Lower leg skin (tissue), 4 donors: ENCODE data around the gene DGKD. TPM values are rescaled to one million over a fixed set of nuclear protein-coding genes. Genes with fewer than 3 reads are reported as not detected.
A peak's percentile ranks its signal among the peaks of the same experiment; 100 is the strongest.

Experiments
- DNase-seq, 2 donors: peaks; one replicate each; pipeline ENCODE4 v3.0.0-alpha.2; 2019; ENCODE audit warnings: low spot score in 2 of 2
- H3K4me3 ChIP-seq: fragments of 200-600 bp; sonication (generic); 2 replicates; pipeline ENCODE4 v1.5.1; 2017; ENCODE audit warnings: mild to moderate bottlenecking, low read depth; ENCODE audit not compliant: poor library complexity, severe bottlenecking
- POLR2A ChIP-seq, 2 donors: fragments of 450-650 bp; IDR thresholded peaks; one replicate each; pipeline ENCODE4 v1.6.1; 2016 to 2017; ENCODE audit warnings: antibody characterized with exemption in 2 of 2, mild to moderate bottlenecking in 1 of 2, moderate library complexity in 1 of 2
- WGBS, 2 donors: methylation state at CpG; one replicate each; pipeline ENCODE4 v1.1.5; 2018; 5-methylcytosine and 5-hydroxymethylcytosine counted together
- intact Hi-C: fragments of 100-400 bp; cut with DNase I; formaldehyde crosslinking; loops from one replicate; pipeline ENCODE4 v1.15.0; 2023; ENCODE audit warnings: low total_unique reads
- total RNA-seq, 4 donors: library from RNA; depleted of rRNA; stranded (reverse); fragments of >200 nt; gene quantifications; one replicate each; pipeline ENCODE4 v1.1.0, GENCODE V29; 2016
- TF ChIP-seq, protein P1 (sequence below), 3 donors: fragments of 450-650 bp; IDR thresholded peaks; one replicate each; pipeline ENCODE4 v1.5.1; 2016; ENCODE audit warnings: antibody characterized with exemption in 3 of 3, mild to moderate bottlenecking in 3 of 3, moderate library complexity in 2 of 3

Gene DGKD
- total RNA-seq, 4 donors from 2014 or later: 5.8 to 15.2 (median 7.8) TPM

GRCh38 chr2:233434666-233435330 lies 80.5 kb downstream of the DGKD start:
- H3K4me3 ChIP-seq: no peak overlapping the region
- TF ChIP-seq, protein P1, sequence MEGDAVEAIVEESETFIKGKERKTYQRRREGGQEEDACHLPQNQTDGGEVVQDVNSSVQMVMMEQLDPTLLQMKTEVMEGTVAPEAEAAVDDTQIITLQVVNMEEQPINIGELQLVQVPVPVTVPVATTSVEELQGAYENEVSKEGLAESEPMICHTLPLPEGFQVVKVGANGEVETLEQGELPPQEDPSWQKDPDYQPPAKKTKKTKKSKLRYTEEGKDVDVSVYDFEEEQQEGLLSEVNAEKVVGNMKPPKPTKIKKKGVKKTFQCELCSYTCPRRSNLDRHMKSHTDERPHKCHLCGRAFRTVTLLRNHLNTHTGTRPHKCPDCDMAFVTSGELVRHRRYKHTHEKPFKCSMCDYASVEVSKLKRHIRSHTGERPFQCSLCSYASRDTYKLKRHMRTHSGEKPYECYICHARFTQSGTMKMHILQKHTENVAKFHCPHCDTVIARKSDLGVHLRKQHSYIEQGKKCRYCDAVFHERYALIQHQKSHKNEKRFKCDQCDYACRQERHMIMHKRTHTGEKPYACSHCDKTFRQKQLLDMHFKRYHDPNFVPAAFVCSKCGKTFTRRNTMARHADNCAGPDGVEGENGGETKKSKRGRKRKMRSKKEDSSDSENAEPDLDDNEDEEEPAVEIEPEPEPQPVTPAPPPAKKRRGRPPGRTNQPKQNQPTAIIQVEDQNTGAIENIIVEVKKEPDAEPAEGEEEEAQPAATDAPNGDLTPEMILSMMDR (IDR thresholded peaks at IDR 0.05): no peak
- TF ChIP-seq POLR2A (IDR thresholded peaks at IDR 0.05): no peak
- 90 to 93% methylated on average over 18 of the region's 18 CpGs for WGBS, 2 donors
- intact Hi-C loops: no loop called here
- DNase-seq: peak in 1 of 2 donors; percentile 71

DNA sequence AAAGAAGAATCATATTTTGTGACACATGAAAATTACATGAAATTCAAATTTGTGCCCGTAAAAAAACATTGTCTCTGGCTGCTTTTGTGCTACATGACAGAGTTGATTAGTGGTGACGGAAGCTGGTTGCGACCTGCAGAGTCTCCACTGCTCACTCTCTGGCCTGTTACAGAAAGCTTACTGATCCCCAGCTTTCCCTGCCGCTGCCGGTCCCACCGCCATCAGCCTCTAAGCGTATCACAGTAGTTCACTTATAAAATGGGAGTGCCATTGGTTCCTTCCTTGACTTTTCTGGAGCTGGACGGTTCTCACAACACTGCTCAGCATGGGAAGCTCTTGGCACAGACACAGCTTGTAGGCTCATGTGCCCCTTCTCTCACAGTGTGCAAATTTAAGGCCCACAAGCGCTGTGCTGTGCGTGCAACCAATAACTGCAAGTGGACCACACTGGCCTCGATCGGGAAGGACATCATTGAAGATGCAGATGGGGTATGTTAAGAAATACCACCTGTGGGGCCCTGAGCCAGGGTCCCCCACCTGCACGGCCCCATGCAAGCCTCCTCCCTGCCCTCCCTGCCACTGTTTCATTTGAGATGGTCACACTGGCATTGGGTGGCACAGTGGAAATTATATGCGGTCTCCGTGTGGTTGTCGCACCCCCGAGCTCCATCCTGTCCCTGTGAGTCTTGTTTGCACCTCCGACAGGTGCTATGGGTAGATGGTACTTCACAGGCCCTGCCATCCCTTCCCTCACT lies 81.3 kb downstream of the DGKD start:
- 91 to 94% methylated on average over 18 of the region's 18 CpGs for WGBS, 2 donors
- DNase-seq: no peak
- H3K4me3 ChIP-seq: no peak overlapping the region
- intact Hi-C loops: no loop called here
- TF ChIP-seq, protein P1 (IDR thresholded peaks at IDR 0.05): no peak
- TF ChIP-seq POLR2A (IDR thresholded peaks at IDR 0.05): no peak

DNA sequence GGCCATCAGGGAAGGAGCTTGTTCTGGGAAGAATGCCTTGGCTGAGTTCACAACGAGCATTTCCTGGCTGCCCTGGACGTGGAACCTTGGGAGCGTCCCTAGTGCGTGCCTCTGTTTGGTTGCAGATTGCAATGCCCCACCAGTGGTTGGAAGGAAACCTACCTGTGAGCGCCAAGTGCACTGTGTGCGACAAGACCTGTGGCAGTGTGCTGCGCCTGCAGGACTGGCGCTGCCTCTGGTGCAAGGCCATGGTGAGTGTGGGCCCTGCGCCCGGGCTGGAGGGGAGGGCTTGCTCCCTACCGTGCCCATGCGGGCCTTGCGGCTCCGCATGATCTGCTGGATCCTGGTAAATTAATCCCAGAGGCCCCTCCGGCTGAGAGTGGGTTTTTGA lies 81.9 kb downstream of the DGKD start:
- TF ChIP-seq POLR2A (IDR thresholded peaks at IDR 0.05): no peak
- TF ChIP-seq, protein P1 (IDR thresholded peaks at IDR 0.05): no peak
- H3K4me3 ChIP-seq: no peak overlapping the region
- intact Hi-C loops: no loop called here
- 92 to 93% methylated on average over 14 to 15 of the region's 15 CpGs for WGBS, 2 donors
- DNase-seq: peak in 1 of 2 donors; percentile 76

DNA sequence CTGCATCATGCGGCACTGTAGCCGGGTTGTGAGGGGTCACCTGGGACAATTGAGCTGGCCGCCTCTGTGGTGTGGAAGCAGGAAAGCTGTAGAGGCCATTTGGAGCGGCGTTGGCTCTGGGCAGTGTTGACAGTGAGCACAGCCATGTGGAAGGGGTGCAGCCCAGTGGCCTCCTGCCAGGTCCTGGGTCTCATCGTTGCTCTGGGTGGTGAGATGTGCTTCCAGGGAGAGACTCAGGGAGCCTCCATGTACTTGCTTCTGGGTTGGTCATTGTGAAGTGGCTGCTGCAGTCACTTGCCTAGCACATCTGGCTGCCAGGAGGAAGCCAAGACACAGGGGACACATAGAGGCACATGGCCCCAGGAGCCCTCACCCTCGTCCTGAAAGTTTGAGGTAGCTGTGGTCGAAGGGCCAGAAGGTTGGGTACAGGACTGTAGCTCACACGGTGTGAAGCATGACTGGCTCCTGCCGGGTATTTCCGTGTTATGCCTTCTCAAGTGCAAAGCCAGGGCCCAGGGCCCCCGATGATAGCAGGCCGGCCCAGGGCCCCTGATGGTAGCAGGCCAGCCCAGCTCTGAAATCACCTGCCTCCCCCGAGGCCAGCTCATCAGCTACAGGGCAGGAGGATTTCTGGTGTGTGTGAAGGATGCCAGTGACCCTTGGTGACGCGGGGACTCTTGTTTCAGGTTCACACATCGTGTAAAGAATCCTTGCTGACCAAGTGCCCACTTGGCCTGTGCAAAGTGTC lies 82.6 kb downstream of the DGKD start:
- intact Hi-C loops: no loop called here
- H3K4me3 ChIP-seq: no peak overlapping the region
- peak in 1 of 2 donors; percentile 73 for DNase-seq
- no peak for TF ChIP-seq POLR2A (IDR thresholded peaks at IDR 0.05)
- TF ChIP-seq, protein P1 (IDR thresholded peaks at IDR 0.05): no peak
- 92 to 93% methylated on average over 16 to 17 of the region's 17 CpGs for WGBS, 2 donors

DNA sequence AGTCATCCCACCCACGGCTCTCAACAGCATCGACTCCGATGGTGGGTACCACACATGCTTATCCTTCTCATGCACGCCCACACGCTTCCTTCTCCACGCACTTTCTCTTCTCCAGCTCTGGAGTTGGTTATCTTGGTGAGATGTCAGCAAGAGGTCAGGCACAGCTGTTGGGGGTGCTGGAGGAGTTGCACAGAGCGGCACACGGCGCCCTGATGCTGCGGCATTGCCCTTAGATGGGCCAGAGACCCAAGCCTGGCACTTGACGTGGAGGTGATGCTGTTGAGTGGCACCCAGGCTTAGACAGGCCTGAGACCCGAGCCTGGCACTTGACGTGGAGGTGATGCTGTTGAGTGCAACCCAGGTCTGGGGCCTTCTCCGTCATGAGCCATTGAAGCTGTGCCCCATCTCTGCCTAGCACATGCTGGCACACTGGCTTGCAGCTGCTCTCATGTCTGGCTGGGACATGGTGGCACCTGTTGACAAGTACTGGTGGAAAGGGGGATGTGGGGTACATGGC lies 83.2 kb downstream of the DGKD start:
- intact Hi-C loops: no loop called here
- DNase-seq: peak in 1 of 2 donors; percentile 53
- no peak overlapping the region for H3K4me3 ChIP-seq
- 88 to 97% methylated on average over 14 of the region's 14 CpGs for WGBS, 2 donors
- TF ChIP-seq, protein P1 (IDR thresholded peaks at IDR 0.05): no peak
- TF ChIP-seq POLR2A (IDR thresholded peaks at IDR 0.05): no peak
